PC-3 (cell line): ENCODE measurements around the gene EMC1. TPM values are rescaled to one million over a fixed set of nuclear protein-coding genes. Genes with fewer than 3 reads are reported as not detected.

Source experiments
- ATAC-seq: fragments of 200-7000 bp; cut with Tn5 transposase; 2 replicates; pipeline ENCODE4 v1.9.1; 2020; ENCODE audit warnings: mild to moderate bottlenecking, moderate library complexity
- BruUV-seq: library from RNA; stranded (reverse); fragments of 400-500 nt; replicated peaks from 2 replicates; lab custom pipeline; 2021; lab: Mats Ljungman, UMichigan
- CTCF ChIA-PET: fragments of 300-600 bp; sonication (Branson Sonifier 250); formaldehyde crosslinking; loops from one replicate; lab custom pipeline; 2022; ENCODE audit warnings: antibody characterized with exemption; lab: Charles Lee
- POLR2A ChIA-PET: fragments of 300-600 bp; sonication (Branson Sonifier 250); formaldehyde crosslinking; loops from one replicate; lab custom pipeline; 2022; ENCODE audit warnings: antibody characterized with exemption; ENCODE audit not compliant: unreplicated experiment; lab: Charles Lee
- DNase-seq: peaks from one replicate; pipeline ENCODE4 v3.0.0-alpha.2; 2015
- H2AFZ ChIP-seq: fragments of 300-600 bp; sonication (generic); 2 replicates; pipeline ENCODE4 v1.6.0; 2016; ENCODE audit warnings: antibody characterized with exemption, low read length
- H3F3A ChIP-seq: fragments of 300-600 bp; sonication (generic); one replicate; pipeline ENCODE4 v1.6.0; 2017; ENCODE audit warnings: antibody characterized with exemption, low read length, control low read depth, mild to moderate bottlenecking; ENCODE audit not compliant: unreplicated experiment
- H3K27ac ChIP-seq: fragments of 300-600 bp; sonication (generic); 2 replicates; pipeline ENCODE4 v1.5.1; 2016; ENCODE audit warnings: mild to moderate bottlenecking, low read length
- H3K27me3 ChIP-seq: fragments of 300-600 bp; sonication (generic); 2 replicates; pipeline ENCODE4 v1.6.1; 2016; ENCODE audit warnings: low read length, mixed read lengths
- H3K36me3 ChIP-seq: fragments of 300-600 bp; sonication (generic); 2 replicates; pipeline ENCODE4 v1.6.1; 2016; ENCODE audit warnings: low read depth, mixed run types, low read length, mixed read lengths
- H3K4me1 ChIP-seq: fragments of 300-600 bp; sonication (generic); 2 replicates; pipeline ENCODE4 v1.5.1; 2016; ENCODE audit warnings: low read length; ENCODE audit not compliant: insufficient read depth
- H3K4me2 ChIP-seq: fragments of 300-600 bp; sonication (generic); 2 replicates; pipeline ENCODE4 v1.6.0; 2016; ENCODE audit warnings: low read length
- H3K4me3 ChIP-seq: fragments of 300-600 bp; sonication (generic); 2 replicates; pipeline ENCODE4 v1.5.1; 2016; ENCODE audit warnings: mild to moderate bottlenecking, low read length, mixed read lengths
- H3K79me2 ChIP-seq: fragments of 300-600 bp; sonication (generic); 2 replicates; pipeline ENCODE4 v1.6.1; 2017; ENCODE audit warnings: low read length, mixed read lengths
- H3K9ac ChIP-seq: fragments of 300-600 bp; sonication (generic); 2 replicates; pipeline ENCODE4 v1.6.0; 2016; ENCODE audit warnings: mild to moderate bottlenecking, low read length
- H3K9me2 ChIP-seq: fragments of 300-600 bp; sonication (generic); replicated peaks from 2 replicates; pipeline ENCODE4 v1.6.1; 2016; ENCODE audit warnings: mixed run types, low read length, mixed read lengths
- H3K9me3 ChIP-seq: fragments of 300-600 bp; sonication (generic); 2 replicates; pipeline ENCODE4 v1.6.1; 2016; ENCODE audit warnings: low read length, mixed read lengths
- H4K20me1 ChIP-seq: fragments of 300-600 bp; sonication (generic); 2 replicates; pipeline ENCODE4 v1.6.1; 2016; ENCODE audit warnings: low read length, mixed read lengths
- EZH2 ChIP-seq: fragments of 300-600 bp; sonication (generic); IDR thresholded peaks from one replicate; pipeline ENCODE4 v1.6.1; 2017; ENCODE audit warnings: antibody characterized with exemption, mild to moderate bottlenecking, low read length; ENCODE audit not compliant: unreplicated experiment
- EZH2phosphoT487 ChIP-seq: fragments of 300-600 bp; sonication (generic); IDR thresholded peaks from 2 replicates; pipeline ENCODE4 v1.6.1; 2018; ENCODE audit warnings: mild to moderate bottlenecking, antibody characterized with exemption, low read length, borderline replicate concordance
- intact Hi-C: fragments of 100-400 bp; cut with micrococcal nuclease; formaldehyde crosslinking; loops from 2 replicates; pipeline ENCODE4 v1.9.0; 2023
- total RNA-seq: library from RNA; depleted of rRNA; stranded (reverse); fragments of >200 nt; gene quantifications from 2 replicates; pipeline ENCODE4 v1.2.3, GENCODE V29; 2014
- TF ChIP-seq, protein P1 (sequence below): fragments of 300-600 bp; sonication (generic); conservative IDR thresholded peaks from 2 replicates; pipeline ENCODE4 v1.5.1; 2017; ENCODE audit warnings: antibody characterized with exemption, low read depth, mild to moderate bottlenecking, low read length

EMC1 gene
- total RNA-seq, 1 experiment from 2014 or later: 60.9 TPM

DNA sequence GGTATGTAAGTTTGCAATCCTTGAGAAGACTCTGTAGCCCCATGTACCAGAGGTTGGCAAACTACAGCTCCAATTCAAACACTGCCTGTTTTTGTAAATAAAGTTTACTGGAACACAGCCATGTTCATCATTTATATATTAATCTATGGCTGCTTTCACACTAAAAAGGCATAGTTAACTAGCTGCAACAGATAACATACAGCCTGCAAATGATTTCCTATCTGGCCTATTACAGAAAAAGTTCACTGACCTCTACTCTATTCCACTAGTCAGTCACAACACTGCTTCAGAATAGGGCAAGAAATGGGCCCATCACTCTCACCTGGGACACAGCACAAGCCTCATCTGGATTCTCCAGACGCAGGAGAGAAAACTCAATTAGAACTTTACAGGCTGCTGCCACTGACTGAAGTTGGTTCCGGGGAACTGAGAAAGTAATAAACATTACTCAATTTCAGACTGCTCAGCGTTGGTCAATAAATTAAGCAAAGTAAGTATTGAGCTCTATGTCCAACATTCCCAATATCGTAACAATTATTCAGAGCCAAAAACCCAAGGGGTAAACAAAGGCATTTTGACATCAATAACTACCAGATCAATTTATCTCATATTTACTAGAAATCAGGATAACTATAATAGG lies 51.9 kb downstream of the EMC1 start:
- POLR2A ChIA-PET: no interaction called here
- Histone ChIP-seq H3K4me3 (no peak overlapping the region), H3K27ac (no peak overlapping the region), H3K9ac (no peak overlapping the region), H3K9me2 (no peaks in the 10 kb centered on the region), H3K9me3 (no peaks in the 10 kb centered on the region), H3K4me1 (peaks cover 20% of the 10 kb centered on the region), H2AFZ (no peak overlapping the region), H4K20me1 (peaks cover 17% of the 10 kb centered on the region), H3F3A (no peaks in the 10 kb centered on the region), H3K79me2 (peaks cover 49% of the 10 kb centered on the region), H3K4me2 (no peak overlapping the region), H3K27me3 (no peaks in the 10 kb centered on the region), H3K36me3 (peaks cover 39% of the 10 kb centered on the region)
- CTCF ChIA-PET: interaction anchor here (0.6 kb wide), 2 partner anchors 19 to 231 kb away, joined by 4 read pairs; no protein-coding TSS in a partner anchor
- TF ChIP-seq EZH2 (no peak), EZH2phosphoT487 (no peak)
- TF ChIP-seq, protein P1, sequence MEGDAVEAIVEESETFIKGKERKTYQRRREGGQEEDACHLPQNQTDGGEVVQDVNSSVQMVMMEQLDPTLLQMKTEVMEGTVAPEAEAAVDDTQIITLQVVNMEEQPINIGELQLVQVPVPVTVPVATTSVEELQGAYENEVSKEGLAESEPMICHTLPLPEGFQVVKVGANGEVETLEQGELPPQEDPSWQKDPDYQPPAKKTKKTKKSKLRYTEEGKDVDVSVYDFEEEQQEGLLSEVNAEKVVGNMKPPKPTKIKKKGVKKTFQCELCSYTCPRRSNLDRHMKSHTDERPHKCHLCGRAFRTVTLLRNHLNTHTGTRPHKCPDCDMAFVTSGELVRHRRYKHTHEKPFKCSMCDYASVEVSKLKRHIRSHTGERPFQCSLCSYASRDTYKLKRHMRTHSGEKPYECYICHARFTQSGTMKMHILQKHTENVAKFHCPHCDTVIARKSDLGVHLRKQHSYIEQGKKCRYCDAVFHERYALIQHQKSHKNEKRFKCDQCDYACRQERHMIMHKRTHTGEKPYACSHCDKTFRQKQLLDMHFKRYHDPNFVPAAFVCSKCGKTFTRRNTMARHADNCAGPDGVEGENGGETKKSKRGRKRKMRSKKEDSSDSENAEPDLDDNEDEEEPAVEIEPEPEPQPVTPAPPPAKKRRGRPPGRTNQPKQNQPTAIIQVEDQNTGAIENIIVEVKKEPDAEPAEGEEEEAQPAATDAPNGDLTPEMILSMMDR: no peak
- DNase-seq: no peak
- intact Hi-C loops: no loop called here
- no peak for ATAC-seq
- no TSS peak for BruUV-seq

GRCh38 chr1:19198820-19199219 lies 52.5 kb downstream of the EMC1 start:
- peaks cover 15% of the 10 kb centered on the region for H3K4me1 ChIP-seq
- H3K36me3 ChIP-seq: peaks cover 39% of the 10 kb centered on the region
- H3F3A ChIP-seq: no peaks in the 10 kb centered on the region
- H3K27ac ChIP-seq: no peak overlapping the region
- no peaks in the 10 kb centered on the region for H3K27me3 ChIP-seq
- ChIA-PET POLR2A (no interaction called here), CTCF (no interaction called here)
- H3K79me2 ChIP-seq: peaks cover 43% of the 10 kb centered on the region
- no peak for TF ChIP-seq EZH2phosphoT487
- no peak for TF ChIP-seq EZH2
- TF ChIP-seq, protein P1: no peak
- no peaks in the 10 kb centered on the region for H3K9me3 ChIP-seq
- intact Hi-C loops: no loop called here
- peaks cover 14% of the 10 kb centered on the region for H4K20me1 ChIP-seq
- DNase-seq (no peak), ATAC-seq (no peak)
- no peaks in the 10 kb centered on the region for H3K9me2 ChIP-seq
- BruUV-seq: no TSS peak
- no peak overlapping the region for H3K9ac ChIP-seq
- no peak overlapping the region for H3K4me3 ChIP-seq
- H2AFZ ChIP-seq: no peak overlapping the region
- H3K4me2 ChIP-seq: no peak overlapping the region

- DNase-seq (no peak), ATAC-seq (no peak)
- H3K9ac ChIP-seq: no peak overlapping the region
- no peaks in the 10 kb centered on the region for H3F3A ChIP-seq
- H3K9me2 ChIP-seq: no peaks in the 10 kb centered on the region
- H3K4me1 ChIP-seq: peaks cover 5% of the 10 kb centered on the region
- H3K27me3 ChIP-seq: no peaks in the 10 kb centered on the region
- ChIA-PET CTCF (no interaction called here), POLR2A (no interaction called here)
- H3K27ac ChIP-seq: no peak overlapping the region
- TF ChIP-seq EZH2phosphoT487: no peak
- TF ChIP-seq, protein P1: no peak
- no peak for TF ChIP-seq EZH2
- no peak overlapping the region for H3K4me2 ChIP-seq
- no peak overlapping the region for H3K4me3 ChIP-seq
- H3K79me2 ChIP-seq: peaks cover 36% of the 10 kb centered on the region
- intact Hi-C loops: no loop called here
- H2AFZ ChIP-seq: no peak overlapping the region
- no peaks in the 10 kb centered on the region for H3K9me3 ChIP-seq
- BruUV-seq: no TSS peak
- peaks cover 12% of the 10 kb centered on the region for H4K20me1 ChIP-seq
- peaks cover 48% of the 10 kb centered on the region for H3K36me3 ChIP-seq
Measured at GRCh38 chr1:19197845-19198244, 53.5 kb downstream of the EMC1 start.
